ENCODE measurements around the gene PCDHB16. TPM values are rescaled to one million over a fixed set of nuclear protein-coding genes. Genes with fewer than 3 reads are reported as not detected.
"Not testable (repeated sequence)": the region's sequence is repeated elsewhere in the genome, so short reads cannot be mapped to it uniquely, and the experiment has no call there.

Gene PCDHB16
- total and polyA plus RNA-seq, 2 donors (not counting 1 experiment from before 2014, with no cell fraction given): 1.5 TPM

GRCh38 chr5:141199359-141200235 lies 17.4 kb downstream of the PCDHB16 start, which contains the start of gene PCDHB11:
Gene PCDHB11, plus strand, starts transcription at chr5:141199627. Its CDS starts 148 bp downstream, at chr5:141199775.
- H4K20me1 ChIP-seq (ENCODE audit: control insufficient read depth, extremely low read depth, insufficient read depth, low read length): no peaks in the 10 kb centered on the region
- no peak within 1 kb of the TSS for H3K9ac ChIP-seq (ENCODE audit: insufficient read depth, low read length)
- no peaks in the 10 kb centered on the region for H3K36me3 ChIP-seq (ENCODE audit: control insufficient read depth, insufficient read depth, low read length)
- H3K27me3 ChIP-seq (ENCODE audit: control insufficient read depth, insufficient read depth, low read length): no peaks in the 10 kb centered on the region
- H3K4me1 ChIP-seq (ENCODE audit: control insufficient read depth, extremely low read depth, insufficient read depth, low read length): no peaks in the 10 kb centered on the region
- H3K9me3 ChIP-seq (ENCODE audit: control insufficient read depth, insufficient read depth, low read depth, low read length): no peaks in the 10 kb centered on the region
- peak within 1 kb of the TSS in 1 of 4 experiments; percentile 25 for H3K4me3 ChIP-seq (replicated peaks in 1 of 4; ENCODE audit: control extremely low read depth in 1 of 4, insufficient read depth in 1 of 4, low read depth in 3 of 4, low read length in 4 of 4)
- no peak within 1 kb of the TSS for H3K27ac ChIP-seq (ENCODE audit: insufficient read depth, low read length)
- TF ChIP-seq EZH2 (IDR thresholded peaks at IDR 0.05; ENCODE audit: low read length, missing control alignments) (no peak), CTCF (conservative IDR thresholded peaks at IDR 0.05 in 1 of 2, IDR thresholded peaks at IDR 0.05 in 1 of 2; ENCODE audit: low read depth in 1 of 2, low read length in 2 of 2) (no peak)
- H3K79me2 ChIP-seq (ENCODE audit: control insufficient read depth, insufficient read depth, low read length): no peaks in the 10 kb centered on the region
- H2AFZ ChIP-seq (ENCODE audit: low read length): no peak within 1 kb of the TSS
- H3K4me2 ChIP-seq (ENCODE audit: extremely low read depth, insufficient read depth, low read length): no peak within 1 kb of the TSS
- DNase-seq (ENCODE audit: low read depth in 2 of 2): no peak

GRCh38 chr5:141201126-141201525 lies 18.9 kb downstream of the PCDHB16 start:
- H3K9me3 ChIP-seq (ENCODE audit: control insufficient read depth, insufficient read depth, low read depth, low read length); H3K36me3 ChIP-seq (ENCODE audit: control insufficient read depth, insufficient read depth, low read length); H3K27me3 ChIP-seq (ENCODE audit: control insufficient read depth, insufficient read depth, low read length); H3K4me2 ChIP-seq (ENCODE audit: extremely low read depth, insufficient read depth, low read length); H3K27ac ChIP-seq (ENCODE audit: insufficient read depth, low read length); H4K20me1 ChIP-seq (ENCODE audit: control insufficient read depth, extremely low read depth, insufficient read depth, low read length); H3K9ac ChIP-seq (ENCODE audit: insufficient read depth, low read length); H3K4me1 ChIP-seq (ENCODE audit: control insufficient read depth, extremely low read depth, insufficient read depth, low read length); H3K4me3 ChIP-seq (replicated peaks in 1 of 4; ENCODE audit: control extremely low read depth in 1 of 4, insufficient read depth in 1 of 4, low read depth in 3 of 4, low read length in 4 of 4); H2AFZ ChIP-seq (ENCODE audit: low read length); DNase-seq (ENCODE audit: low read depth in 2 of 2); H3K79me2 ChIP-seq (ENCODE audit: control insufficient read depth, insufficient read depth, low read length): not testable (repeated sequence)

GRCh38 chr5:141201646-141202045 lies 19.5 kb downstream of the PCDHB16 start:
- H4K20me1 ChIP-seq (ENCODE audit: control insufficient read depth, extremely low read depth, insufficient read depth, low read length); H2AFZ ChIP-seq (ENCODE audit: low read length); H3K9ac ChIP-seq (ENCODE audit: insufficient read depth, low read length); H3K36me3 ChIP-seq (ENCODE audit: control insufficient read depth, insufficient read depth, low read length); H3K27me3 ChIP-seq (ENCODE audit: control insufficient read depth, insufficient read depth, low read length); DNase-seq (ENCODE audit: low read depth in 2 of 2); H3K4me2 ChIP-seq (ENCODE audit: extremely low read depth, insufficient read depth, low read length); H3K27ac ChIP-seq (ENCODE audit: insufficient read depth, low read length); H3K9me3 ChIP-seq (ENCODE audit: control insufficient read depth, insufficient read depth, low read depth, low read length); H3K4me3 ChIP-seq (replicated peaks in 1 of 4; ENCODE audit: control extremely low read depth in 1 of 4, insufficient read depth in 1 of 4, low read depth in 3 of 4, low read length in 4 of 4); H3K4me1 ChIP-seq (ENCODE audit: control insufficient read depth, extremely low read depth, insufficient read depth, low read length); H3K79me2 ChIP-seq (ENCODE audit: control insufficient read depth, insufficient read depth, low read length): not testable (repeated sequence)

- no peaks in the 10 kb centered on the region for H3K4me1 ChIP-seq (ENCODE audit: control insufficient read depth, extremely low read depth, insufficient read depth, low read length)
- H4K20me1 ChIP-seq (ENCODE audit: control insufficient read depth, extremely low read depth, insufficient read depth, low read length): no peaks in the 10 kb centered on the region
- H3K79me2 ChIP-seq (ENCODE audit: control insufficient read depth, insufficient read depth, low read length): no peaks in the 10 kb centered on the region
- no peaks in the 10 kb centered on the region for H3K36me3 ChIP-seq (ENCODE audit: control insufficient read depth, insufficient read depth, low read length)
- H3K9ac ChIP-seq (ENCODE audit: insufficient read depth, low read length): no peak within 1 kb of the TSS
- no peaks in the 10 kb centered on the region for H3K27me3 ChIP-seq (ENCODE audit: control insufficient read depth, insufficient read depth, low read length)
- no peak within 1 kb of the TSS for H3K27ac ChIP-seq (ENCODE audit: insufficient read depth, low read length)
- no peak for DNase-seq (ENCODE audit: low read depth in 2 of 2)
- TF ChIP-seq CTCF (conservative IDR thresholded peaks at IDR 0.05 in 1 of 2, IDR thresholded peaks at IDR 0.05 in 1 of 2; ENCODE audit: low read depth in 1 of 2, low read length in 2 of 2) (no peak), EZH2 (IDR thresholded peaks at IDR 0.05; ENCODE audit: low read length, missing control alignments) (no peak)
- no peaks in the 10 kb centered on the region for H3K9me3 ChIP-seq (ENCODE audit: control insufficient read depth, insufficient read depth, low read depth, low read length)
- no peak within 1 kb of the TSS for H2AFZ ChIP-seq (ENCODE audit: low read length)
- H3K4me3 ChIP-seq (replicated peaks in 1 of 4; ENCODE audit: control extremely low read depth in 1 of 4, insufficient read depth in 1 of 4, low read depth in 3 of 4, low read length in 4 of 4): no peak within 1 kb of the TSS
- no peak within 1 kb of the TSS for H3K4me2 ChIP-seq (ENCODE audit: extremely low read depth, insufficient read depth, low read length)
These were observed 26.3 kb downstream of the PCDHB16 start, which contains the start of gene PCDHB12 for GRCh38 chr5:141208478-141208877. Gene PCDHB12, plus strand, starts transcription at chr5:141208719. Its CDS starts 189 bp downstream, at chr5:141208908.

GRCh38 chr5:141210281-141210680 lies 28.1 kb downstream of the PCDHB16 start:
- not testable (repeated sequence) for H3K27ac ChIP-seq (ENCODE audit: insufficient read depth, low read length); H2AFZ ChIP-seq (ENCODE audit: low read length); H3K79me2 ChIP-seq (ENCODE audit: control insufficient read depth, insufficient read depth, low read length); H3K27me3 ChIP-seq (ENCODE audit: control insufficient read depth, insufficient read depth, low read length); H3K9ac ChIP-seq (ENCODE audit: insufficient read depth, low read length); H4K20me1 ChIP-seq (ENCODE audit: control insufficient read depth, extremely low read depth, insufficient read depth, low read length); H3K36me3 ChIP-seq (ENCODE audit: control insufficient read depth, insufficient read depth, low read length); H3K4me2 ChIP-seq (ENCODE audit: extremely low read depth, insufficient read depth, low read length); H3K9me3 ChIP-seq (ENCODE audit: control insufficient read depth, insufficient read depth, low read depth, low read length); H3K4me1 ChIP-seq (ENCODE audit: control insufficient read depth, extremely low read depth, insufficient read depth, low read length); H3K4me3 ChIP-seq (replicated peaks in 1 of 4; ENCODE audit: control extremely low read depth in 1 of 4, insufficient read depth in 1 of 4, low read depth in 3 of 4, low read length in 4 of 4); DNase-seq (ENCODE audit: low read depth in 2 of 2)

Data from fibroblast of lung (primary cell).